ENCODE measurements around the gene STON1. TPM values are rescaled to one million over a fixed set of nuclear protein-coding genes. Genes with fewer than 3 reads are reported as not detected.

Gene STON1, protein sequence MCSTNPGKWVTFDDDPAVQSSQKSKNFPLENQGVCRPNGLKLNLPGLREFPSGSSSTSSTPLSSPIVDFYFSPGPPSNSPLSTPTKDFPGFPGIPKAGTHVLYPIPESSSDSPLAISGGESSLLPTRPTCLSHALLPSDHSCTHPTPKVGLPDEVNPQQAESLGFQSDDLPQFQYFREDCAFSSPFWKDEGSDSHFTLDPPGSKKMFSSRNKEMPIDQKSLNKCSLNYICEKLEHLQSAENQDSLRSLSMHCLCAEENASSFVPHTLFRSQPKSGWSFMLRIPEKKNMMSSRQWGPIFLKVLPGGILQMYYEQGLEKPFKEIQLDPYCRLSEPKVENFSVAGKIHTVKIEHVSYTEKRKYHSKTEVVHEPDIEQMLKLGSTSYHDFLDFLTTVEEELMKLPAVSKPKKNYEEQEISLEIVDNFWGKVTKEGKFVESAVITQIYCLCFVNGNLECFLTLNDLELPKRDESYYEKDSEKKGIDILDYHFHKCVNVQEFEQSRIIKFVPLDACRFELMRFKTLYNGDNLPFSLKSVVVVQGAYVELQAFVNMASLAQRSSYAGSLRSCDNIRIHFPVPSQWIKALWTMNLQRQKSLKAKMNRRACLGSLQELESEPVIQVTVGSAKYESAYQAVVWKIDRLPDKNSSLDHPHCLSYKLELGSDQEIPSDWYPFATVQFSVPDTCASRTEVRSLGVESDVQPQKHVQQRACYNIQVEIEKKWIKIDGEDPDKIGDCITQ
- total RNA-seq = 37.5 and 38.0 TPM in 2 replicates
- long read RNA-seq, full-length matches to known transcripts = 2 of 17 reads
- long read RNA-seq, partial matches to known transcripts = 15 of 17 reads
- long read RNA-seq, other reads (novel, unspliced or antisense) = 0 of 17 reads

DNA sequence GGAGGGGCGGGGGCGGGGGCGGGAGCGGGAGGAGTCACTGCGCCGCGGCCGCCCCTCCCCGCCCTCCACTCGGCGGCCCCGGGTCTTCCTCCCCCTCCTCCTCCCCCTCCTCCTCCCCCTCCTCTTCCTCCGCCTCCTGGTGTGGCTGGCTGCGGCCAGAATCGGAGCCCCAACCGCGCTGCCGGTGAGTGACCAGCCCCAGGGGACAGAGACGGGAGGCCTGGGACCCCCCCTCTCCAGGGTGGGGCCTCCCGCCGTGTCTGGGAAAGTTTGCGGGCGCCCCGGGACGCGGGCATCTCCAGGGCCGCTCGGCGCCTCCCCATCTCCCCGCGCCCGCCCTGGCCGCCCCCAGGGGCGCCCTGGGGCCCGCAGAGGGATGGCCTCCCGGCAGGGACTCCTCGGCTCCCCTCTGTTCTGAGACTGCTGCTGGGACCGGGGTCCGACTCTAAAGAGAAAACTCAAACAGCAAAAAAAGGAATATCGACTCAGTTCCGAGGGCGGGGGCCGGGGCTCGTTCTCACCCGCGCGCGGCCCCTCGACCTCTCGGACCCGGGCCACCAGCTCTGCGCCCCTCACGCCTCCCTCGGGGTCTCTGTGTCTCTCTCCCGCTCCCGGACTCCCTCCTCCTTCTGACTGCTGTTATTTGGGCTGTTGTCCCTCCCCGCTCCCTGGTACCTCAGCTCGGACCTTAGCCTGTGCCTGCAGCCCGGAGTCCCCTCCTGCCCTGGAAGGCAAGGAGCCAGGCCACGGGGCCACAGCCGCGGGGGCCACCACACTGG lies at the start of gene STON1:
Gene STON1, plus strand, starts transcription at position 122 of the 779 bp plus-strand sequence. CDS start 50,480 bp downstream, outside the sequence.
- TF ChIP-seq, protein P1, sequence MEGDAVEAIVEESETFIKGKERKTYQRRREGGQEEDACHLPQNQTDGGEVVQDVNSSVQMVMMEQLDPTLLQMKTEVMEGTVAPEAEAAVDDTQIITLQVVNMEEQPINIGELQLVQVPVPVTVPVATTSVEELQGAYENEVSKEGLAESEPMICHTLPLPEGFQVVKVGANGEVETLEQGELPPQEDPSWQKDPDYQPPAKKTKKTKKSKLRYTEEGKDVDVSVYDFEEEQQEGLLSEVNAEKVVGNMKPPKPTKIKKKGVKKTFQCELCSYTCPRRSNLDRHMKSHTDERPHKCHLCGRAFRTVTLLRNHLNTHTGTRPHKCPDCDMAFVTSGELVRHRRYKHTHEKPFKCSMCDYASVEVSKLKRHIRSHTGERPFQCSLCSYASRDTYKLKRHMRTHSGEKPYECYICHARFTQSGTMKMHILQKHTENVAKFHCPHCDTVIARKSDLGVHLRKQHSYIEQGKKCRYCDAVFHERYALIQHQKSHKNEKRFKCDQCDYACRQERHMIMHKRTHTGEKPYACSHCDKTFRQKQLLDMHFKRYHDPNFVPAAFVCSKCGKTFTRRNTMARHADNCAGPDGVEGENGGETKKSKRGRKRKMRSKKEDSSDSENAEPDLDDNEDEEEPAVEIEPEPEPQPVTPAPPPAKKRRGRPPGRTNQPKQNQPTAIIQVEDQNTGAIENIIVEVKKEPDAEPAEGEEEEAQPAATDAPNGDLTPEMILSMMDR (IDR thresholded peaks at IDR 0.05) = peak; percentile 14
- H3K4me1 Mint-ChIP-seq (ENCODE audit: unreplicated experiment) = peaks cover 60% of the 10 kb centered on the region
- peaks cover 6% of the 10 kb centered on the region for H3K36me3 Mint-ChIP-seq (ENCODE audit: unreplicated experiment)
- no peaks in the 10 kb centered on the region for H3K9me3 Mint-ChIP-seq (ENCODE audit: unreplicated experiment)
- DNase-seq (ENCODE audit: extremely low spot score, unreplicated experiment) = peak; percentile 87
- H3K27ac Mint-ChIP-seq (ENCODE audit: unreplicated experiment) = peak within 1 kb of the TSS; percentile 98
- H3K4me3 Mint-ChIP-seq (ENCODE audit: unreplicated experiment) = peak within 1 kb of the TSS; percentile 91
- H3K27me3 Mint-ChIP-seq (ENCODE audit: unreplicated experiment) = no peaks in the 10 kb centered on the region

DNA sequence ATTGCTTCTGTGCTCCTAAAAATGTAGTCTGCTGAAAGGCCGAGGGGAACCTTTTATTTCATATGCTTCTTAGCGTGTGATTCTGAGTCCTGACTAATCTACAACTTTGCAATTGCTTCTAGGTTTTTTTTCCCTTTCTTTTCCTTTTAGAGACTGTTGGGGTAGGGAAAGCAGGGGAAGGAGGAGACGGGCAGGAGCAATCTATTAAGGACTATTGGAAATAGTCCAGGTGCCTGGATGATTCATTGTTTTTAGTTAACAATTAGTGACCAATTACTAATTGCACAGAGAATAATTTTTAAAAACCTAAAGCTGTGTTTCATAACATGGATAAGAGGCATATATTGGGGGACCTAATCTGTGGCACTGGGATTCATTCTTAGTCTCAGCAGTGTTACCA lies 49.4 kb upstream of the STON1 start:
- Mint-ChIP-seq H3K36me3 (ENCODE audit: unreplicated experiment) (peaks cover 27% of the 10 kb centered on the region), H3K9me3 (ENCODE audit: unreplicated experiment) (no peaks in the 10 kb centered on the region), H3K27ac (ENCODE audit: unreplicated experiment) (no peak overlapping the region), H3K4me3 (ENCODE audit: unreplicated experiment) (no peak overlapping the region), H3K4me1 (ENCODE audit: unreplicated experiment) (peaks cover 4% of the 10 kb centered on the region), H3K27me3 (ENCODE audit: unreplicated experiment) (no peaks in the 10 kb centered on the region)
- DNase-seq (ENCODE audit: extremely low spot score, unreplicated experiment) = no peak
- TF ChIP-seq, protein P1 (IDR thresholded peaks at IDR 0.05) = no peak

DNA sequence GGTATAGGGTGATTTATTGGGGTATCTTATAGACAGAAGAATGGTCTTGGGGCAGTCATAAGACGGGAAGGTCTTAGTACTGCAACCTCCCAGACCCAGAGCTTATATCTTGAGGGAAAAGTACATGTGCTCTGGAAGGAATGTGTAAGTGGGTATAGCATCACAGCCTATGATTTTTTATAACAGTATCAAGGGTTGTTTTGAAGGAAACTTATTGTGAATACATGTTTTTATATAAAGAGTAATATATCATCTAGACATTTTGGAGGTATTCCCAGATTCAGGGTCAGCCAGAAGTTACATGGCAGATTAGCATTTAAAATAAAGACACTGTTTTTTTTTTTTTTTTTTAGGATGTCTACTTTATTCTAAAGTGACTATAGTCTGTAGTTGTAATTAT lies 47.6 kb upstream of the STON1 start:
- DNase-seq (ENCODE audit: extremely low spot score, unreplicated experiment) = no peak
- Mint-ChIP-seq H3K36me3 (ENCODE audit: unreplicated experiment) (peaks cover 34% of the 10 kb centered on the region), H3K9me3 (ENCODE audit: unreplicated experiment) (no peaks in the 10 kb centered on the region), H3K4me1 (ENCODE audit: unreplicated experiment) (peaks cover 4% of the 10 kb centered on the region), H3K27ac (ENCODE audit: unreplicated experiment) (no peak overlapping the region), H3K4me3 (ENCODE audit: unreplicated experiment) (no peak overlapping the region), H3K27me3 (ENCODE audit: unreplicated experiment) (no peaks in the 10 kb centered on the region)
- TF ChIP-seq, protein P1 (IDR thresholded peaks at IDR 0.05) = no peak

DNA sequence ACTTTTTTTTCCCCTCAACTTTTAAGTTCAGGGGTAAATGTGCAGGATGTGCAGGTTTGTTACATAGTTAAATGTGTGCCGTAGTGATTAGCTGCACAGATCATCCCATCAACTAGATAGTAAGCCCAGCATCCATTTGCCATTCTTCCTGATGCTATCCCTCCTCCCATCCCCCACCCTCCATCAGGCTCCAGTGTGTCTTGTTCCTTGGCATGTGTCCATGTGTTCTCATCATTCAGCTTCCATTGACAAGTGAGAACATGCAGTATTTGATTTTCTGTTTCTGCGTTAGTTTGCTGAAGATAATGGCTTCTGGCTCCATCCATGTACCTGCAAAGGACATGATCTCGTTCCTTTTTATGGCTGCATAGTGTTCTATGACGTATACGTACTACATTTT lies 47.2 kb upstream of the STON1 start:
- H3K27ac Mint-ChIP-seq (ENCODE audit: unreplicated experiment) = no peak overlapping the region
- H3K4me1 Mint-ChIP-seq (ENCODE audit: unreplicated experiment) = peaks cover 4% of the 10 kb centered on the region
- DNase-seq (ENCODE audit: extremely low spot score, unreplicated experiment) = no peak
- H3K36me3 Mint-ChIP-seq (ENCODE audit: unreplicated experiment) = peaks cover 31% of the 10 kb centered on the region
- no peaks in the 10 kb centered on the region for H3K27me3 Mint-ChIP-seq (ENCODE audit: unreplicated experiment)
- no peaks in the 10 kb centered on the region for H3K9me3 Mint-ChIP-seq (ENCODE audit: unreplicated experiment)
- no peak overlapping the region for H3K4me3 Mint-ChIP-seq (ENCODE audit: unreplicated experiment)
- TF ChIP-seq, protein P1 (IDR thresholded peaks at IDR 0.05) = no peak

Measured in osteocyte (in vitro differentiated cells).